HFFc6 (cell line): ENCODE data around the gene ZNF883. TPM values are rescaled to one million over a fixed set of nuclear protein-coding genes. Genes with fewer than 3 reads are reported as not detected.

Experiments used
- DNase-seq: peaks from one replicate; pipeline ENCODE4 v3.0.0-alpha.2; 2018
- H3K27ac Mint-ChIP-seq: 2 replicates; pipeline ENCODE4 v1.8.0; 2020; ENCODE audit warnings: mild to moderate bottlenecking, mixed read lengths
- H3K27me3 Mint-ChIP-seq: 2 replicates; pipeline ENCODE4 v1.8.0; 2021; ENCODE audit warnings: mild to moderate bottlenecking, moderate library complexity, mixed read lengths; ENCODE audit not compliant: insufficient read depth
- H3K36me3 Mint-ChIP-seq: 2 replicates; pipeline ENCODE4 v1.8.0; 2021; ENCODE audit warnings: low read depth, mixed read lengths
- H3K4me1 Mint-ChIP-seq: 2 replicates; pipeline ENCODE4 v1.8.0; 2020; ENCODE audit warnings: low read depth, mixed read lengths
- H3K4me3 Mint-ChIP-seq: 2 replicates; pipeline ENCODE4 v1.8.0; 2020; ENCODE audit warnings: mild to moderate bottlenecking, moderate library complexity, mixed read lengths
- H3K9me3 Mint-ChIP-seq: 2 replicates; pipeline ENCODE4 v1.8.0; 2020; ENCODE audit warnings: mild to moderate bottlenecking, mixed read lengths
- total RNA-seq, 6 experiments: library from RNA; stranded (reverse); fragmentation: NEBNext Ultra II Directional; extraction: Animal tissue kit (Norgen Biotek cat#: 25700); gene quantifications; 2 replicates in 1 of 6; 3 replicates in 5 of 6; pipeline ENCODE4 v1.2.3, GENCODE V29; 2021
- TF ChIP-seq, protein P1 (sequence below): fragments of 200-600 bp; sonication (generic); IDR thresholded peaks from 2 replicates; pipeline ENCODE4 v1.5.0; 2021; ENCODE audit warnings: antibody characterized with exemption, mild to moderate bottlenecking

The ZNF883 gene
- total RNA-seq, 6 experiments from 2014 or later, result 3.5 to 7.6 (median 6.3) TPM

DNA sequence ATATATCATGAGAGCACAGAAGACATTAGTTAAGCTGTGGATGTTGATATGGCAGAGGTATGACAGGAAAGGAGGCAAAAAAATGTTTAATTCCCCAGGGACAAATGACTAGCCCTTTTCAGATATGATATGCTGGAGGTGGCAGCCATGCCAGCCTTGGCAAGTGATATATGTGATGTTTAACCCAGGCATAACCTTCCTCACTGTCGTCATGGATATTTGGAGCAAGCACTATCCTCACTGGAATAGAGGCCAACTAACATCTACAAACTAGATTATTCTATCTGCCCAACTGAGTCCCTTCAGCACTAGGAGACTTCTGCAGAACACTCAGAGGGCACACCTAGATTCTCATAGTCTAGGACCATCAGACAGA is 94.0 kb downstream of the ZNF883 start:
- no peak for DNase-seq
- H3K27ac Mint-ChIP-seq, result no peak overlapping the region
- TF ChIP-seq, protein P1, sequence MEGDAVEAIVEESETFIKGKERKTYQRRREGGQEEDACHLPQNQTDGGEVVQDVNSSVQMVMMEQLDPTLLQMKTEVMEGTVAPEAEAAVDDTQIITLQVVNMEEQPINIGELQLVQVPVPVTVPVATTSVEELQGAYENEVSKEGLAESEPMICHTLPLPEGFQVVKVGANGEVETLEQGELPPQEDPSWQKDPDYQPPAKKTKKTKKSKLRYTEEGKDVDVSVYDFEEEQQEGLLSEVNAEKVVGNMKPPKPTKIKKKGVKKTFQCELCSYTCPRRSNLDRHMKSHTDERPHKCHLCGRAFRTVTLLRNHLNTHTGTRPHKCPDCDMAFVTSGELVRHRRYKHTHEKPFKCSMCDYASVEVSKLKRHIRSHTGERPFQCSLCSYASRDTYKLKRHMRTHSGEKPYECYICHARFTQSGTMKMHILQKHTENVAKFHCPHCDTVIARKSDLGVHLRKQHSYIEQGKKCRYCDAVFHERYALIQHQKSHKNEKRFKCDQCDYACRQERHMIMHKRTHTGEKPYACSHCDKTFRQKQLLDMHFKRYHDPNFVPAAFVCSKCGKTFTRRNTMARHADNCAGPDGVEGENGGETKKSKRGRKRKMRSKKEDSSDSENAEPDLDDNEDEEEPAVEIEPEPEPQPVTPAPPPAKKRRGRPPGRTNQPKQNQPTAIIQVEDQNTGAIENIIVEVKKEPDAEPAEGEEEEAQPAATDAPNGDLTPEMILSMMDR, result no peak
- H3K27me3 Mint-ChIP-seq, result peaks cover 25% of the 10 kb centered on the region
- no peaks in the 10 kb centered on the region for H3K9me3 Mint-ChIP-seq
- H3K4me3 Mint-ChIP-seq, result no peak overlapping the region
- H3K4me1 Mint-ChIP-seq, result no peaks in the 10 kb centered on the region
- H3K36me3 Mint-ChIP-seq, result no peaks in the 10 kb centered on the region

DNA sequence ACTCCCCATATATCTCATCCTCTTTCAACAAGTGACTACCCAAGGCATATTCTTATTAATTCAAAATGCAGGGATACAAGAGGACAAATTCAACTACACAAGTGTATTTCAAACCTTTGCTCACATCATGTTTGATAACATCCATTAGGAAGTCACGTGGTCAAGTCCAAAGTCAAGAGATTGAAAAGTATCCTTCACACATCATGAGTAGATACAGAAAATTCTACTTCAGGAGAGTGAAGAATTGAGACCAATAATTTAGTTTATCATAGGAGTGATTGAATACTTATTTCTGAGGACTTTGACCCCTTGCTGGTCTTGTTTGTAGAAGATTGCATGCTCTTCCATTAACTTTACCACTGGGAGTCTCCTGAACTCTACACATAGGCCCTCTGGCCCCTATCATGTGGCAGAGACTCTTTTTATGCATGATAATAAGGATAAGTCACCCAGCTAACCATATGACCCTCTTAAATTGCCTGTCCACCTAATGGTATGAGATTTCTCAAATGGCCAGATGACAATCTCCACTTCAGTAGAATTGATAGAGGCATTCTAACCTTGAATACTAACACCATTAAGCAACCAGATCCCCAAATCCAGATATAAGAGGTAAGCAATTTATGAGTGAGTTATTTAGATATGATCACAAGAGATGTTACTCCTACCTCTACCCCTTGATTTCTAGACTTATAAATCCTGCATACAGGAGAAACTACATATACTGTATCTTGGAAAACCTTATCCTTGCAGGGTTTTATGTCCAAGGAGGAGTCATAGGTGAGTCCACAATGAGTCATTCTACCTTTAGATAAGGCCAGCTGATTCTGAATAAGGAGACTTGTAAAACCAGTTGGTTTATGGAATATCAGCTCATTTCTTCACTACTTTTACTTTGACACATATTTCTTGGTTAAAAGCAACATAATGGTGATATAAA is 94.7 kb downstream of the ZNF883 start:
- Mint-ChIP-seq H3K4me3 (no peak overlapping the region), H3K27ac (no peak overlapping the region), H3K27me3 (peaks cover 25% of the 10 kb centered on the region)

DNA sequence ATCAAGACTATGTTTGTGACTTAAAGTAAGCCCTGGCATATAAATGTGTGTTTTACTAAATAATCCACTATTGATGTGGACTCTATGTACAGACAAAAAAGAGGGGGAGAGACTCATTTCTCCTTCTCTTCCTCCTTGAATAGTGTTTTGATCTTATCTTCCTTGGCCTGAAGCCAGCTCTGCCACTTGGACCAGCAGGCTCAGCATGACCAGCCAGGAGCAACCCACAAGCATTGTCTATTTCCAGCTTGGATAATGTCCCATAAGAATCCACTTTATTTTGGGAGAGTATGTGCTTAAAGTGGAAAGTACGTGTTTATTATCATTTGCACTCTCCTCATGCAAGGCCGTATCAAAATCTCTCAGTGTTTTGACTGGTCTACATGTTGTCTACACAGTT is 97.5 kb downstream of the ZNF883 start:
- no peak for DNase-seq
- Mint-ChIP-seq H3K27me3 (peaks cover 31% of the 10 kb centered on the region), H3K4me3 (no peak overlapping the region)

More for the DNA sequence above, 94.7 kb downstream of the ZNF883 start:
- Mint-ChIP-seq H3K36me3 (no peaks in the 10 kb centered on the region), H3K4me1 (no peaks in the 10 kb centered on the region), H3K9me3 (no peaks in the 10 kb centered on the region)
- TF ChIP-seq, protein P1, result no peak
- no peak for DNase-seq

DNA sequence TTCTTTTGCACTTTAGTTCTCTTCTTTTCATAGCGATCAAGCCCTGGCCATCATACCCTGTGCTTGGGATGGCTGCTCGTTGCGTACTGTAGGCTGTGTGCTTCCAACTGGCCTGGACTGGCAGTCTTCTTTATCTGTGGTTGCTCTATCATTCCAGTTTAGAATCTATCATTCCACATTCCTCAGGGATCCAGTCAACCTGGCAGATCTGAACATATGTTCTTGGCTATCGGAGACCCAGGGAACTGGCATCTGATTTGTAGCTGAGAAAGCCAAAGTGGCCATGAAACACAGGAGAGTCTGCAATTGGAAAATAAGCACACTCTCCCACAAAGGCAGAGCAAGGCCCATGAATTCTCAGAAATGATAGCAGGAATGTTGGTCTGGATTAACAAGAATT is 98.7 kb downstream of the ZNF883 start:
- Mint-ChIP-seq H3K9me3 (no peaks in the 10 kb centered on the region), H3K4me3 (no peak overlapping the region), H3K27ac (no peak overlapping the region), H3K4me1 (no peaks in the 10 kb centered on the region), H3K27me3 (peaks cover 25% of the 10 kb centered on the region), H3K36me3 (no peaks in the 10 kb centered on the region)
- DNase-seq, result no peak
- TF ChIP-seq, protein P1, result no peak

More for the DNA sequence above, 97.5 kb downstream of the ZNF883 start:
- H3K27ac Mint-ChIP-seq, result no peak overlapping the region
- no peaks in the 10 kb centered on the region for H3K4me1 Mint-ChIP-seq
- TF ChIP-seq, protein P1, result no peak
- H3K9me3 Mint-ChIP-seq, result no peaks in the 10 kb centered on the region
- H3K36me3 Mint-ChIP-seq, result no peaks in the 10 kb centered on the region

DNA sequence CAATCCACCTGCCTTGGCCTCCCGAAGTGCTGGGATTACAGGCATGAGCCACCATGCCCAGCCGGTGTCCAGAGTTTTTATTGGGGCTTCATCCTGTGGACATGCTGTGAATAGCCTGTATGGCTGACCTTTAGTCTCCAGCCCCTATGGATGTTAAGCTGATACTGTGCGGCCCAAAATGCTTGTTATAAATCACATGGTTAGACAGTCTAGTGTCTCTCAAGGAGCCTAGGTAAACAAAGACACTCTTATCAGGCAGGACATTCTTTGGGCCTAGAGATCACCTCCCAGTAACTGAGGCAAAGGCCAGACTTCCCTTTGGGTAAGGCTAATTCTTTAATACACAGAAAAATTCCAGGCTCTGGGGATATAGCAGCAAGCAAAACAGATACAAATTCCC is 99.4 kb downstream of the ZNF883 start:
- no peaks in the 10 kb centered on the region for H3K4me1 Mint-ChIP-seq
- no peaks in the 10 kb centered on the region for H3K36me3 Mint-ChIP-seq
- DNase-seq, result no peak

More for the DNA sequence above, 99.4 kb downstream of the ZNF883 start:
- no peaks in the 10 kb centered on the region for H3K9me3 Mint-ChIP-seq
- TF ChIP-seq, protein P1, result no peak
- H3K27me3 Mint-ChIP-seq, result peaks cover 24% of the 10 kb centered on the region
- no peak overlapping the region for H3K27ac Mint-ChIP-seq
- H3K4me3 Mint-ChIP-seq, result no peak overlapping the region
